Lung (tissue), 12 donors: Measurements from ENCODE around the gene ATG4D. TPM values are rescaled to one million over a fixed set of nuclear protein-coding genes. Genes with fewer than 3 reads are reported as not detected.
"Not testable (repeated sequence)": the region's sequence is repeated elsewhere in the genome, so short reads cannot be mapped to it uniquely, and the experiment has no call there.

Experiments
- ATAC-seq: fragments of 200-7000 bp; cut with Tn5 transposase; one replicate; pipeline ENCODE4 v1.9.1; 2020; ENCODE audit warnings: moderate number of reproducible peaks; ENCODE audit not compliant: insufficient read depth, low FRiP score
- DNase-seq, 3 donors: peaks; one replicate each; pipeline ENCODE4 v3.0.0-alpha.2; 2013 to 2017
- H3K27ac ChIP-seq, 2 donors: one replicate each; pipeline ENCODE4 v1.5.1; 2013; ENCODE audit warnings: mild to moderate bottlenecking in 2 of 2, moderate library complexity in 2 of 2, control low read depth in 1 of 2, inconsistent platforms in 1 of 2, low read depth in 1 of 2, low read length in 1 of 2
- H3K27me3 ChIP-seq, 3 donors: one replicate each; pipeline ENCODE4 v1.5.1; 2013; ENCODE audit warnings: low read length in 2 of 3; ENCODE audit not compliant: control insufficient read depth in 3 of 3, insufficient read depth in 3 of 3
- H3K36me3 ChIP-seq, 4 donors: one replicate each; pipeline ENCODE4 v1.5.1; 2013; ENCODE audit warnings: low read length in 4 of 4, mild to moderate bottlenecking in 1 of 4, moderate library complexity in 1 of 4; ENCODE audit not compliant: control insufficient read depth in 4 of 4, insufficient read depth in 4 of 4
- H3K4me1 ChIP-seq, 5 donors: one replicate each; pipeline ENCODE4 v1.5.1; 2013; ENCODE audit warnings: low read length in 5 of 5, mild to moderate bottlenecking in 2 of 5, moderate library complexity in 1 of 5; ENCODE audit not compliant: control insufficient read depth in 5 of 5, insufficient read depth in 5 of 5
- H3K4me3 ChIP-seq: one replicate; pipeline ENCODE4 v1.5.1; 2013; ENCODE audit warnings: mild to moderate bottlenecking, control low read depth, moderate library complexity
- H3K9ac ChIP-seq, 2 donors: one replicate each; pipeline ENCODE4 v1.5.1; 2013; ENCODE audit warnings: low read length in 2 of 2, control low read depth in 1 of 2; ENCODE audit not compliant: insufficient read depth in 1 of 2
- H3K9me3 ChIP-seq, 4 donors: one replicate each; pipeline ENCODE4 v1.5.1; 2013; ENCODE audit warnings: low read length in 3 of 4, mild to moderate bottlenecking in 1 of 4, moderate library complexity in 1 of 4; ENCODE audit not compliant: control insufficient read depth in 4 of 4, insufficient read depth in 3 of 4
- CTCF ChIP-seq: IDR thresholded peaks from 2 replicates; pipeline ENCODE4 v1.5.1; 2012; ENCODE audit warnings: mild to moderate bottlenecking; ENCODE audit errors: control extremely low read depth, extremely low read depth
- WGBS, 2 donors: extraction: QIAGEN DNeasy Blood & Tissue Kit; methylation state at CpG; one replicate each; pipeline ENCODE4 v1.1.7; 2013; 5-methylcytosine and 5-hydroxymethylcytosine counted together
- polyA plus RNA-seq, 2 donors: library from polyadenylated mRNA; stranded (reverse); fragments of 200-250 nt; gene quantifications; one replicate each; pipeline ENCODE4 v1.2.1, GENCODE V29; 2013
- total RNA-seq, 2 donors: library from RNA; depleted of rRNA in 1 of 2; stranded (reverse); fragments of >200 nt in 1 of 2; gene quantifications; one replicate each; pipeline ENCODE4 v1.2.1, GENCODE V29; 2014 to 2021
- donor health status: control.
- donor health status: control.
- donor health status: Bipolar disorder and iron deficiency.
- donor health status: healthy.
- donor health status: DM: yes; HTN: yes; CAD: no.

ATG4D gene
- total and polyA plus RNA-seq, 4 donors: 13.4 to 34.0 (median 27.4) TPM

GRCh38 chr19:10538204-10538983 lies 5.3 kb upstream of the ATG4D start:
- H3K36me3 ChIP-seq: no peaks in the 10 kb centered on the region
- 56 to 60% methylated on average over 19 to 20 of the region's 20 CpGs for WGBS, 2 donors
- H3K4me3 ChIP-seq: no peak overlapping the region
- H3K4me1 ChIP-seq: peaks cover 0 to 4% (median 0%) of the 10 kb centered on the region in 5 donors
- peaks cover 0 to 2% (median 0%) of the 10 kb centered on the region in 3 donors for H3K27me3 ChIP-seq
- no peak for TF ChIP-seq CTCF
- no peak for DNase-seq
- no peaks in the 10 kb centered on the region for H3K9me3 ChIP-seq
- no peak overlapping the region for H3K27ac ChIP-seq
- no peak for ATAC-seq
- H3K9ac ChIP-seq: no peak overlapping the region

DNA sequence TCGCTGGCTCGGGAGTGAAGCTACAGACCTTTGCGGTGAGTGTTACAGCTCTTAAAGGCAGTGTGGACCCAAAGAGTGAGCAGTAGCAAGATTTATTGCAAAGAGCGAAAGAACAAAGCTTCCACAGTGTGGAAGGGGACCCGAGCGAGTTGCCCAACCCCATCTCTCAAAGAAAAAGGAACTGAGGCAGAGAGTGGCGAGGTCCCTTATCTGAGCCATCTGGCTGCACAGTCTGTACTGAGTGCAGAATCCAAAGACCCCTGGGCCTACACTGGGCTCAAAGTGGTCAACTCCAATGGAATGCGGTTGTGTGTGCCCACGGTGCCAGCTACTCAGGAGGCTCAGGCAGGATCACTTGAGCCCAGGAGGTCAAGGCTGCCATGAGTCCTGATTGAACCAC lies 4.7 kb upstream of the ATG4D start:
- not testable (repeated sequence) for DNase-seq, H3K36me3 ChIP-seq, H3K27me3 ChIP-seq, H3K27ac ChIP-seq, H3K4me1 ChIP-seq, H3K9me3 ChIP-seq, H3K4me3 ChIP-seq, ATAC-seq, H3K9ac ChIP-seq
- 35 to 55% methylated on average over 9 of the region's 9 CpGs for WGBS, 2 donors

DNA sequence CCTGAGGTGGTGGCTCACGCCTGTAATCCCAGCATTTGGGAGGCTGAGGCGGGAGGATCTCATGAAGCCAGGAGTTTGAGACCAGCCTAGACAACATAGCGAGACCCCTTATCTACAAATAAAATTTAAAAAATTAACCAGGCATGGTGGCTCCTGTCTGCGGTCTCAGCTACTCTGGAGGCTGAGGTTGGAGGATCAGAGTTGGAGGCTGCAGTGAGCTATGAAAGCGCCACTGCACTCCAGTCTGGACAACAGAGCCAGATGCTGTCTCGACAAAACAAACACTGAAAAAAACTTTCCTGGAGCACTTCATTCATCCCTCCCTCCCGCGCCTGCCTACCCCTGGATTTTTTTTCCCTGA lies 665 bp upstream of the ATG4D start:
- Histone ChIP-seq H3K27me3 (no peaks in the 10 kb centered on the region), H3K9me3 (no peaks in the 10 kb centered on the region), H3K4me1 (peaks cover 0 to 9% (median 5%) of the 10 kb centered on the region in 5 donors), H3K4me3 (peak overlapping the region; percentile 95), H3K36me3 (peaks cover 0 to 11% (median 4%) of the 10 kb centered on the region in 4 donors), H3K27ac (peak overlapping the region in 1 of 2 donors; percentile 85), H3K9ac (no peak overlapping the region)
- no peak for ATAC-seq
- DNase-seq: no peak
- WGBS, 2 donors: 56 to 63% methylated on average over 8 of the region's 8 CpGs
- no peak for TF ChIP-seq CTCF

- Histone ChIP-seq H3K9ac (peak overlapping the region; percentile 46 to 47), H3K36me3 (peaks cover 0 to 21% (median 14%) of the 10 kb centered on the region in 4 donors), H3K4me3 (peak overlapping the region; percentile 95), H3K4me1 (peaks cover 0 to 9% (median 5%) of the 10 kb centered on the region in 5 donors), H3K9me3 (no peaks in the 10 kb centered on the region), H3K27me3 (no peaks in the 10 kb centered on the region), H3K27ac (peak overlapping the region; percentile 85 to 92)
- DNase-seq: peak in 1 of 3 donors; percentile 31
- no peak for TF ChIP-seq CTCF
- ATAC-seq: no peak
- 22 to 28% methylated on average over 21 to 22 of the region's 22 CpGs for WGBS, 2 donors
These were observed 593 bp downstream of the ATG4D start for GRCh38 chr19:10544242-10544752.
